ENCODE measurements around the gene ARSB.
A peak's percentile ranks its signal among the peaks of the same experiment; 100 is the strongest.
"Not testable (repeated sequence)": the region's sequence is repeated elsewhere in the genome, so short reads cannot be mapped to it uniquely, and the experiment has no call there.

Gene ARSB

GRCh38 chr5:78993165-78993564 is 8.1 kb upstream of the ARSB start:
- DNase-seq, result peak; percentile 19 to 24

DNA sequence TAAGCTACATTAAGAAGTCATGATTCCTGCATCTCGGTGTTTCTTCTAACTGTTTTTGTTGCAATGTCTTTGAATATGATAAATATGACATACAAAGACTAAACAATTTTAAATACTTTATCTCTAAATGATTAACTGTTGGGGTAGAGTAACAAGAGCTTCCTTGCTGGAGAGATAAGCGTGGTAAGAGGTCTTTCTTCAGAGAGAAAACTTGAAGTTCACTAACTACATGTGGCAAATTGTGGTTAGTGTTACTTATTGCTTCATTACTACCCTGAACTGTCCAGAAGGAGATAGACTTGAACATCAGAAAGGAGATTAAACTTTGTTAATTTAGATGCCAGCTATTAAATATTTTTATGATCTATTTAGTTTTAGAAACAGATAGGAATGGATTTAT is 7.0 kb upstream of the ARSB start:
- DNase-seq, result no peak

- DNase-seq, result no peak
Measured at GRCh38 chr5:78989080-78989479, 4.0 kb upstream of the ARSB start.

- peak; percentile 29 to 44 for DNase-seq
Measured at GRCh38 chr5:78985725-78986223, 664 bp upstream of the ARSB start.

- peak; percentile 59 to 76 for DNase-seq
Measured at GRCh38 chr5:78984439-78985115, 533 bp downstream of the ARSB start.

DNA sequence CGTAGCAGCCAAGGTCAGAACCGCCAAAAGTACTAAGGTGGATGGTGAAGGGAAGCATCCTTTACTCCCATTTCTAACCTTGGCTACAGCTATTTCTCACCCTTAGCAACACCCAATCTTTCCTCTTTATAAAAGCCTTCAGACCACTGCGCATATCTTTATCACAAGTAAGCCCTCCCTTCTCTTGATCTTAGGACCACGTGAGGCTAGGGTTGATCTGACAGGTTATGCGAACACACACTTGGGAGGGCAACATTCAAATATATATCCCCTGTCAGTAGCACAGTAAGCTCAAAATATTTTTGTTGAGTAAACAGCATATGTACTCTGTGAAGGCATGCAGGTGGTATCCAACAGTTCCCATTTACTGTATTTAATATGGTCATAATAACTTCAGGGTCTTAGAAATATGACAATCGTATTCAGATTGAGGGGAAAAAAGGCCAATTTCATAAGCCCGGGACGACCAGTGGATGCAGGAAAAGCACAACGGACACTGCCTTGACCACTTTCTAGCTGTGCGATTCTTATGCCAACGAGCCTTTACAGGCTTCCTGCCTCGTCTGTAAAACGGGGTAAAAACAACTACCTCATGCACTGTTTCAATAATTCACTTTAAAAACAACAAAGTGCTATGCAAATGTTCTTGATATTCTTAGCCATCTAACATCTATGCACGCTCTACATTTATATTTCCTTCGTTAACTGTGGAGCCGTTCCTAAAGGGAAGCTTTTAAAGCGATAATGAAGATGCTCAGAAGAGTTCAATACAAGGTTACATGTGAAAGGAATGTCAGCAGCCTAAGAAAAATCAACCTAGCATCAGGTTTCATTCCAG is 1.3 kb downstream of the ARSB start:
- no peak for DNase-seq

DNA sequence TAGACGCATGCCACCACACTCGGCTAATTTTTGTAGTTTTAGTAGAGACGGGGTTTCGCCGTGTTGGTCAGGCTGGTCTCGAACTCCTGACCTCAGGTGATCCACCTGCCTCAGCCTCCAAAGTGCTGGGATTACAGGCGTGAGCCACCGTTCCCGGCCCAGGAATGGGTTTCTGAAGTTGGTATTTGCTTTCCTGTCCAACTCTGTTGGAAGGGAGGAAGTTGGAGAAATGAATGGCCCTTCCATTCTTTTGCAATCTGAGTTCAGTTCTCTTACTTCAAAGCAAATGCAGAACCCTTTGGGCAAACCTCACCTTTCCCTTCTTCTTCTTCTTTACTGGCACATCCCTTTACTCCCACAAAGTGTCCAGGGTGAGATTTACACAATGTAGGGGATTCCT is 1.9 kb downstream of the ARSB start:
- DNase-seq, result not testable (repeated sequence)

DNA sequence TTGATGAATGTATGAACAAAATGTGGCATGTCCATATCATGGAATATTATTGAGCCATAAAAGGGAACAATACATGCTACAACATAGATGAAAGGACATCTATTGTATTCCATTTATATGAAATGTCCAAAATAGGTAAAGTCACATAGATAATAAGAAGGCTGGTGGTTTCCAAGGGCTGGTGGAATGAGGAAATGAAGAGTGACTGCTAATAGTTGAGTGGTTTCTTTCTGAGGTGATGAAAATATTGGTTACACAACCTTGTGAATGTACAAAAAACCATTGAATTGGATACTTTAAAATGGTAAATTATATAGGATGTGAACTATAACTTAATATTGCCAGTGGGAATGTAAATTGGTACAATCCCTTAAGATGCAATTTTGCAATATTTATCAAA is 5.2 kb downstream of the ARSB start:
- DNase-seq, result peak; percentile 33 to 60

DNA sequence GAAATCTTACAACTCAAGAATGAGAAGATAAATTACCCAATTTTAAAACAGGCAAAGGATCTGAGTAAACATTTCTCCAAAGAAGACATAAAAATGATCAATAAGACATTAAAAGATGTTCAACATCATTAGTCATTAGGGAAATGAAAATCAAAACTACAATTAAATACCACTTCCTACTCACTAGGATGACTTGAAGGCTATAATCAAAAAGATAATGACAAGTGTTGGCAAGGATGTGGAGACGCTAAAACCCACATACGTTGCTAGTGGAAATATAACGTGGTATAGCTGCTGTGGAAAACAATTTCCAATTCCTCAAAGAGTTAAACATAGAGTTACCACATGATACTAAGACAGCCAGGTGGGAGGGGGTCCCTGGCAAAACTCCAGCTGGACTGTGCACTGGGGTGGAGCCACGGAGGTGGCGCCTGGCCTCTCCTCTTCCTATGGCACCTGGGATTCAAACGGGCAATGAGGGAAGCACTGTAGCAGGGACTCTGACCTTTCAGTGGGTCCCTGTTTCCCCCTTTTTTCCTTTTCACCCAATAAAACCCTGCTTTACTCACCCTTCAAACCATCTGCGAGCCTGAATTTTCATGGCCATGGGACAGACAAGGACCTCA is 5.9 kb downstream of the ARSB start:
- no peak for DNase-seq

DNA sequence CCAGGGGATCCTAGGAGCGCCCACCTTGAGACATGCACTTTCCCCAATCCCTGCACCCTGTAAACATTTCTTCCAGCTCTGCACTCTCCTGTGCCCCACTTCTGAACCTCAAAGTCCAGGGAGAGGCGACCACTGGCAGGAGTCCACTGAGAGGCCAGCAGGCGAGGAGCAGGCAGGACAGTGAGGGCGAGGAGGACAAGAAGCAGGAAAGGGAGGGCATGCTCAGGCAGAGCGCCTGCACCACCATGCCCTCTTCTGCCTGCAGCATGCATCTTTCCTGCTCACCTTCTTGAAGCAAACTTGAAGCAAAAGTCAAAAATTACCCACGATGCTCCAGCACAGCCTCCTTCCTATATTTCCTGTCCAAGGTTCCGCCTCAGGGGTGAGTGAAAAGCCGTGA is 10.1 kb downstream of the ARSB start:
- DNase-seq, result no peak

- DNase-seq, result no peak
Measured at GRCh38 chr5:78974601-78975000, 10.5 kb downstream of the ARSB start.

GRCh38 chr5:78974011-78974410 is 11.1 kb downstream of the ARSB start:
- no peak for DNase-seq

GRCh38 chr5:78972654-78973428 is 12.3 kb downstream of the ARSB start:
- DNase-seq, result peak in 1 of 2 donors; percentile 29

DNA sequence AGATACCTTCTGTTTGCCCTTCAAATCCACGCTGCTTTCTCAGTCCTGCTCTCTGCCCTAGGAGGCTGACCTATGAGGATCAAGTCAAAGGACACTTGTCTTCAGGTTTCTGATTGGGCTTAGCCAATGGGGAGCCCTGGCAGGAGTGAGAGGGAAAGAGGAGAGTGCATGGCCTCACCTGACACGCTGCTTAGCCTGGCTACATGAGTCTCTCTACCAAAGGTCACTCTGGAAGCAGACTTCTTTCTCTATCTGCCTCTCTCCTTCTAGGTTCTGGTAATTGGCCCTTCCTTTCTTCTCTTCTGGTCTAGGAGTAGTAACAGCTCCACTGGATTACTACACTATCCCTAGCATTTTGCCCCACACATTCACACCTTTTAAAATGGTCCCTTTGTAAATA is 13.1 kb downstream of the ARSB start:
- no peak for DNase-seq

DNA sequence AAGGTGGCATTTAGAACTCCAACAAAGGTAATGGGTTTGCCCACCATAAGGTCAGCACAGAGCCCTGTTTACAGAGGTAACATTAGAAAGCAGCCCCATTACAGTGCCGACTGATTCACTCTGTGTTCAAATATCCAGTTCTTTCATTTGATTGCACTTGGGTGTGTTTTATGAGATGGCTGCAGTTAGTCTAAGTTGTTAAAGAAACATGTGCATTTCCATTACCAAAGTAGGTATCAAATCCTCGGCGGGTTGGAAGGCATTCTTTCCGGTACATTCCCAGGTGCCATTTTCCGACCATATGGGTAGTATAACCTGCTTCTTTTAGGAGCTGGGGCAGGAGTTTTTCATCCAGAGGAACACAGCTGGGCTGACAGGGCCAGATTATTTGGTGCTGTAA is 16.3 kb downstream of the ARSB start:
- DNase-seq, result no peak

DNA sequence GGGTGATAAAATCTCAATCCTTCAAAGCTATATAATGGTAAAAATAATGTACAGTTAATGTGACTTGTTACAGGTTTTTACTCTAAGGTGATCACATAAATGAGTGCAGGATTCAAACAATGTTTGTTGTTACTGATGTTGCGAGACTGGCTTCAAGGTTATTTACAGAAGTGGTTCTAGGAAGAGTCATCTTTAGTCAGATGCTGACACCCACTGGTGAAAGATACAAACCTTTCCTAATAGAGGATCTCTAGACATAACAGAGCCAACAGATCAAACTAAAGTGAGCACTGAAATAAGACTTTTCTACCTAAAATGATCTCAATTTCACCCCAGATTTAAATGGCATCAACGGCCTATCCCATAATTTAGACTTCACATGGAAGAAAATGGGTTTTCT is 20.2 kb downstream of the ARSB start:
- peak; percentile 67 to 73 for DNase-seq

- DNase-seq, result no peak
Measured at GRCh38 chr5:78961743-78962142, 23.4 kb downstream of the ARSB start.

GRCh38 chr5:78959767-78960166 is 25.3 kb downstream of the ARSB start:
- no peak for DNase-seq

DNA sequence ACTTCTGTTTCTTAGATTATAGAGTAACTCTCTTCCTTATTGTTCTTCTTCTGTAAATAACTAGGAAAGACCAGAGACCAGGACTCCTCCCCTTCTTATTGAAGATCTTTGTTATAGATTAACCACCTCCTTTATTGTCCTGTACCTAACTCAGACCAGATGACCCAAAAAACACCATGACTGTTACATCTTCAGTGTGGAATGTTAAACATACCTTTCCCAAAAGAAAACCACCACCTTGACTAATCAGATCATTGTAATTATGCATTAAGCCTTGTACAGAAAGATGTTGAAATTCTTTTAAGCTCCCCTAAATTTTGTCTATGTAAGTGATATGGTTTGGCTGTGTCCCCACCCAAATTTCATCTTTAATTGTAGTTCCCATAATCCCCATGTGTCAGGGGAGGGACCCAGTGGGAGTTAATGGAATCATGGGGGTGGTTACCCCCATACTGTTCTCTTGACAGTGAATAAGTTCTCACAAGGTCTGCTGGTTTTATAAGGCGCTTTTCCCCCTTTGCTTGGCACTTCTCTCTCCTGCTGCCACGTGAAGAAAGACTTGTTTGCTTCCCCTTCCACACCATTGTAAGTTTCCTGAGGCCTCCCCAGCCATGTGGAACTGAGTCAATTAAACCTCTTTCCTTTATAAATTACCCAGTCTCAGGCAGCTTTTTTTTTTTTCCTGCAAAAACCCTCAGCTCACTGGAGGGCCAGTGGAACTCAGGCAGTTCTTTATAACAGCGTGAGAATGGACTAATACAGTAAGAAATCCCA is 26.3 kb downstream of the ARSB start:
- peak; percentile 26 to 52 for DNase-seq

DNA sequence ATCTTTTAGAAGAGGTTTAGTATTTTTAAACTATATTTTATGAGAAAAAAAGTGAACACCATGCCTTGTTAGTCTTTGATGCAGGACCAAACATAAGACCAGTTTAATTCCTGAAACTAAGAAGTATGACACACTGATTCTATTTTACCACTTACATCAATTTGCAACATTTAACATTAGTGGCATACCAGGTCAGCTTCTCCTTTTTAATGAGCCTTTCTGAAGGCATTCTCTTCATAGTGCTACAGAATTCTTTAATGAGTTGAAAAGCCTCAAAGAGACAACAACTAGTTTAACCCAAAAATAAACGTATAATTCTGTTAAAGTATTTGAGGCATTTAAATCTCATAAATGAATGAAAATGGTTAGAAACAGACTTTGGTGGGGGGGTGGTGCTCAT is 28.2 kb downstream of the ARSB start:
- DNase-seq, result no peak

DNA sequence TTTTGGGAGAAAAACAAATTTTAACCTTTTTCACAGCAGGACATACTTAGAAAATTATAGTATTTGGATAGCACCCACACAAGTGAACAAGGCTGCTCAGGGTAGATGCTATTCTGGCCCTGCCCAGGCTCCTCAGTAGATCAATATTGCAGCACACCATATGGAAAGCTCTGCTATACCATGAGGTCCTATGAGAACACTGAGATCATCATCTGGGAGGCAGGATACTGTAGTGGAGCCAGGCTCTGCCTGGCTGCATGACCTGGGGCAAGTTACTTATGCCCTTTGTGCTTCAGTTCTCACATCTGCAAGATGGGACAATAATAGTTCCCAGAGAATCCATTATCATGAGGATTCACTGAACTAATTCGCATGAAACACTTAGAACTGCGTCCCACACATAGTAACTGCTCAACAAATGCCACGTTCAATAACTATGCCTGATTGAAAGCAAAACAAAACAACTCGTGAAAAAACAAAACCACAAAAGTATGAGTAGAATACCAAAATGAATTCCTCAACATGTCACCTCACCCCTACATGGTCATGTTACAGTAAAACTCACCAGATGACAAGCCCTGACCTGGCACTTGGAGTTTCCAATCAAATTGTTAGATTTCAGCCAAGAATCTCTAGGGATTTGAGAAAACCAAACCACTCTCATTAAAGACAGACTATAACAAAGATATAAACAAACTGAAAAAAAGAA is 31.9 kb downstream of the ARSB start:
- DNase-seq, result no peak

Measured in inflammatory macrophage (primary cell).